Transverse colon (tissue), 3 donors: ENCODE measurements around the gene JARID2.

Experiments used
- EP300 ChIP-seq: sonication (generic); formaldehyde crosslinking; IDR thresholded peaks from one replicate; pipeline ENCODE4 v1.6.1; 2017; ENCODE audit warnings: antibody characterized with exemption, low read depth
- POLR2A ChIP-seq: fragments of 450-650 bp; IDR thresholded peaks from one replicate; pipeline ENCODE4 v1.6.1; 2016; ENCODE audit warnings: antibody characterized with exemption, mild to moderate bottlenecking, moderate library complexity
- TF ChIP-seq, protein P1 (sequence below), 5 experiments: fragments of 200-600 bp in 3 of 5; fragments of 450-650 bp in 2 of 5; sonication (generic) in 3 of 5; IDR thresholded peaks; 1 replicate in 2 of 5; 2 replicates in 3 of 5; pipeline ENCODE4 v1.5.1; 2016 to 2017; ENCODE audit warnings: antibody characterized with exemption in 5 of 5, inconsistent platforms in 3 of 5, mild to moderate bottlenecking in 2 of 5, moderate library complexity in 1 of 5

DNA sequence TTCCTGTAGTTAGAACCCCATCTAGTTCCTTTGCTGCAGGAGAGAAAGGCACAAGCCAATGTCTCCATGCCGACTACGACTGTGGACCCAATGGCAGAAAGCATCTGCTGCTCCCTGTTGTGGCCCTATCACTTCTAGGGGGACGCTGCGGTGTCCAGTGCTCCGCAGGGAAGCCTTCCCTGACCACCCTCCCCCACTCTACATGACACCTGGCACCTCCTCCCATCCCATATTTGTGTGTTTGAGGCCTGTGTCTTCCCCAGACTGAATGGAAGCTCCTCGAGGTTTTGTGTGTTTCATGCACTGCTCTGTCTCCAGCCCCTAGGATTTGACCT, 257.4 kb downstream of the JARID2 start:
- TF ChIP-seq, protein P1, sequence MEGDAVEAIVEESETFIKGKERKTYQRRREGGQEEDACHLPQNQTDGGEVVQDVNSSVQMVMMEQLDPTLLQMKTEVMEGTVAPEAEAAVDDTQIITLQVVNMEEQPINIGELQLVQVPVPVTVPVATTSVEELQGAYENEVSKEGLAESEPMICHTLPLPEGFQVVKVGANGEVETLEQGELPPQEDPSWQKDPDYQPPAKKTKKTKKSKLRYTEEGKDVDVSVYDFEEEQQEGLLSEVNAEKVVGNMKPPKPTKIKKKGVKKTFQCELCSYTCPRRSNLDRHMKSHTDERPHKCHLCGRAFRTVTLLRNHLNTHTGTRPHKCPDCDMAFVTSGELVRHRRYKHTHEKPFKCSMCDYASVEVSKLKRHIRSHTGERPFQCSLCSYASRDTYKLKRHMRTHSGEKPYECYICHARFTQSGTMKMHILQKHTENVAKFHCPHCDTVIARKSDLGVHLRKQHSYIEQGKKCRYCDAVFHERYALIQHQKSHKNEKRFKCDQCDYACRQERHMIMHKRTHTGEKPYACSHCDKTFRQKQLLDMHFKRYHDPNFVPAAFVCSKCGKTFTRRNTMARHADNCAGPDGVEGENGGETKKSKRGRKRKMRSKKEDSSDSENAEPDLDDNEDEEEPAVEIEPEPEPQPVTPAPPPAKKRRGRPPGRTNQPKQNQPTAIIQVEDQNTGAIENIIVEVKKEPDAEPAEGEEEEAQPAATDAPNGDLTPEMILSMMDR (IDR thresholded peaks at IDR 0.05), result no peak
- TF ChIP-seq POLR2A (no peak), EP300 (no peak)
